Astrocyte (in vitro differentiated cells and primary cell): ENCODE results near the gene BMS1. TPM values are rescaled to one million over a fixed set of nuclear protein-coding genes. Genes with fewer than 3 reads are reported as not detected.
"Not testable (repeated sequence)": the region's sequence is repeated elsewhere in the genome, so short reads cannot be mapped to it uniquely, and the experiment has no call there.

ENCODE experiments used
- DNase-seq: peaks from one replicate; pipeline ENCODE4 v3.0.0-alpha.2; 2010; ENCODE audit warnings: low read depth
- FAIRE-seq: peaks from 2 replicates; lab custom pipeline; 2011; peaks lifted over from hg19 to GRCh38; lab: Jason Lieb, UNC
- H2AFZ ChIP-seq: 2 replicates; pipeline ENCODE4 v1.6.0; 2012; ENCODE audit warnings: low read depth, low read length, inconsistent platforms
- H3K27ac ChIP-seq: 2 replicates; pipeline ENCODE4 v1.5.1; 2011; ENCODE audit warnings: low read depth, low read length, inconsistent platforms
- H3K27me3 ChIP-seq: 2 replicates; pipeline ENCODE4 v1.6.0; 2011; ENCODE audit warnings: low read length, inconsistent platforms; ENCODE audit not compliant: insufficient read depth
- H3K36me3 ChIP-seq: 2 replicates; pipeline ENCODE4 v1.5.1; 2011; ENCODE audit warnings: low read length, inconsistent platforms; ENCODE audit not compliant: insufficient read depth
- H3K4me1 ChIP-seq: 2 replicates; pipeline ENCODE4 v1.5.1; 2011; ENCODE audit warnings: low read length, inconsistent platforms; ENCODE audit not compliant: insufficient read depth
- H3K4me2 ChIP-seq: 2 replicates; pipeline ENCODE4 v1.6.0; 2012; ENCODE audit warnings: low read length, inconsistent platforms
- H3K4me3 ChIP-seq: 2 replicates; pipeline ENCODE4 v1.5.1; 2011; ENCODE audit warnings: low read depth, mild to moderate bottlenecking, low read length, inconsistent platforms; ENCODE audit not compliant: insufficient read depth
- H3K79me2 ChIP-seq: 2 replicates; pipeline ENCODE4 v1.6.0; 2012; ENCODE audit warnings: mild to moderate bottlenecking, low read length, inconsistent platforms; ENCODE audit not compliant: insufficient read depth
- H3K9ac ChIP-seq: 2 replicates; pipeline ENCODE4 v1.6.0; 2012; ENCODE audit warnings: mild to moderate bottlenecking, low read length, inconsistent platforms
- H3K9me3 ChIP-seq: 2 replicates; pipeline ENCODE4 v1.5.1; 2012; ENCODE audit warnings: low read depth, mild to moderate bottlenecking, low read length, inconsistent platforms; ENCODE audit not compliant: insufficient read depth
- H4K20me1 ChIP-seq: 2 replicates; pipeline ENCODE4 v1.6.0; 2012; ENCODE audit warnings: low read length, inconsistent platforms; ENCODE audit not compliant: insufficient read depth
- H3K27ac Mint-ChIP-seq: one replicate; pipeline ENCODE4 v1.8.0; 2021; ENCODE audit warnings: mild to moderate bottlenecking, mixed read lengths; ENCODE audit not compliant: unreplicated experiment
- H3K27me3 Mint-ChIP-seq: one replicate; pipeline ENCODE4 v1.8.0; 2021; ENCODE audit warnings: low read depth, mixed read lengths; ENCODE audit not compliant: unreplicated experiment
- H3K36me3 Mint-ChIP-seq: one replicate; pipeline ENCODE4 v1.8.0; 2021; ENCODE audit warnings: low read depth, mixed read lengths; ENCODE audit not compliant: unreplicated experiment
- H3K4me1 Mint-ChIP-seq: one replicate; pipeline ENCODE4 v1.8.0; 2021; ENCODE audit warnings: low read depth, mixed read lengths; ENCODE audit not compliant: unreplicated experiment
- H3K4me3 Mint-ChIP-seq: one replicate; pipeline ENCODE4 v1.8.0; 2021; ENCODE audit warnings: mild to moderate bottlenecking, moderate library complexity, mixed read lengths; ENCODE audit not compliant: unreplicated experiment
- H3K9me3 Mint-ChIP-seq: one replicate; pipeline ENCODE4 v1.8.0; 2021; ENCODE audit warnings: mild to moderate bottlenecking, mixed read lengths; ENCODE audit not compliant: unreplicated experiment
- CTCF ChIP-seq: IDR thresholded peaks from 2 replicates; pipeline ENCODE4 v1.5.1; 2011; ENCODE audit warnings: low read depth, mild to moderate bottlenecking, inconsistent platforms, low read length, moderate library complexity; ENCODE audit not compliant: insufficient read depth
- EZH2 ChIP-seq: IDR thresholded peaks from 2 replicates; pipeline ENCODE4 v1.6.1; 2012; ENCODE audit warnings: mild to moderate bottlenecking, low read length, inconsistent platforms; ENCODE audit not compliant: insufficient read depth
- total RNA-seq: library from RNA; stranded (reverse); gene quantifications from 2 replicates; pipeline ENCODE4 v1.2.1, GENCODE V29; 2021

BMS1 gene
- total RNA-seq, 1 donor from 2014 or later = 26.3 TPM

- no peak for FAIRE-seq
- no peak overlapping the region for H3K4me2 ChIP-seq
- no peak overlapping the region for H3K4me3 Mint-ChIP-seq
Measured at GRCh38 chr10:42816912-42817311, 34.3 kb downstream of the BMS1 start.

DNA sequence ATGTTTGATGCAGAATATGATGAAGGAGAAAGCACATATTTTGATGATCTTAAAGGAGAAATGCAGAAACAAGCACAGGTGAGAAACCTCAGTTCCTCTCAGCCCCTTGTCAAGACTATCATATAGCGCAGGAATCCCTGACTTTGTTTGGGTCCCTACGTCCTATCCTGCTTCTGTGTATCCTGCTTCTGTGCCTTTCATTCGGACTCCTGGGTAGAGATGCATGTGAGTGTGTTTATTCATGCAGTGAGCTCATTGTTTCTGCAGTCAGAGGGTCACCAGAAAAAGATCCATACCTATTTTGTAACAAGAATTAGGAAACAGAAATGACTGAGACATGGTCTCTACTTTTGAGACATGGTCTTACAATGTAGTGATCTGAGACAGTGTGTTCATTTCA is 34.8 kb downstream of the BMS1 start:
- H3K4me2 ChIP-seq, H3K4me1 Mint-ChIP-seq, H4K20me1 ChIP-seq, H3K4me1 ChIP-seq, H3K27ac Mint-ChIP-seq, H3K27me3 Mint-ChIP-seq, H3K4me3 Mint-ChIP-seq, H2AFZ ChIP-seq, H3K9ac ChIP-seq, H3K27ac ChIP-seq, H3K4me3 ChIP-seq, DNase-seq, H3K9me3 Mint-ChIP-seq, H3K36me3 ChIP-seq, H3K9me3 ChIP-seq, H3K27me3 ChIP-seq, FAIRE-seq: not testable (repeated sequence)
- H3K79me2 ChIP-seq = peaks cover 16% of the 10 kb centered on the region
- peaks cover 40% of the 10 kb centered on the region for H3K36me3 Mint-ChIP-seq

More at GRCh38 chr10:42816912-42817311, 34.3 kb downstream of the BMS1 start:
- H3K9me3 Mint-ChIP-seq = no peaks in the 10 kb centered on the region
- peaks cover 7% of the 10 kb centered on the region for H3K4me1 Mint-ChIP-seq
- H3K36me3 Mint-ChIP-seq = peaks cover 44% of the 10 kb centered on the region
- no peaks in the 10 kb centered on the region for H3K27me3 Mint-ChIP-seq
- Histone ChIP-seq H3K36me3 (peaks cover 3% of the 10 kb centered on the region), H3K9me3 (no peaks in the 10 kb centered on the region), H3K27me3 (no peaks in the 10 kb centered on the region), H3K27ac (no peak overlapping the region), H4K20me1 (peaks cover 13% of the 10 kb centered on the region), H2AFZ (no peak overlapping the region), H3K9ac (no peak overlapping the region), H3K79me2 (peaks cover 21% of the 10 kb centered on the region), H3K4me3 (no peak overlapping the region), H3K4me1 (no peaks in the 10 kb centered on the region)
- no peak for TF ChIP-seq EZH2
- TF ChIP-seq CTCF = no peak
- DNase-seq = no peak
- no peak overlapping the region for H3K27ac Mint-ChIP-seq

DNA sequence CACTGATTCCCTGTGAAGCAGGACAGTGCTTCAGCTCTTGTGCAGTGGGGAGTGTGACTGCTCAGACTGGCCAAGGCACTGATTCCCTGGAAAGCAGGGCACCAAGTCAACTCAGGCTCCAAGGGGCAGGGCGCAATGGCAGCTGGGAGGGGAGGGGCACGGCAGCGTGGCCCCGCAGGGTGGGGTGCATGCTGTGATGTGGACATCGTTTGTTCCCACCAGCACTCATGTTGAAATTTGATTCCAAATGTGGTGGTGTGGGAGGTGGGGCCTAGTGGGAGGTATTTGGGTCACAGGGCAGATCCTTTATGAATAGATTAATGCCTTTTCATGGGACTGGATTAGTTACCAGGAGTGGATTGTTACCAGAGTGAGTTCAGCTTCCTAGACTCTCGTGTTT is 44.2 kb downstream of the BMS1 start:
- H3K4me3 Mint-ChIP-seq, H3K27ac ChIP-seq, H3K4me2 ChIP-seq, H3K9me3 ChIP-seq, H2AFZ ChIP-seq, H3K4me3 ChIP-seq, H3K4me1 ChIP-seq, H3K9me3 Mint-ChIP-seq, DNase-seq, H3K27me3 ChIP-seq, FAIRE-seq, H3K27ac Mint-ChIP-seq, H3K9ac ChIP-seq, H3K27me3 Mint-ChIP-seq, H3K4me1 Mint-ChIP-seq: not testable (repeated sequence)
- H4K20me1 ChIP-seq = peaks cover 34% of the 10 kb centered on the region
- H3K36me3 ChIP-seq = peaks cover 24% of the 10 kb centered on the region
- H3K36me3 Mint-ChIP-seq = peaks cover 24% of the 10 kb centered on the region
- H3K79me2 ChIP-seq = peaks cover 15% of the 10 kb centered on the region
